Measurements from ENCODE around the gene EPRS1.

DNA sequence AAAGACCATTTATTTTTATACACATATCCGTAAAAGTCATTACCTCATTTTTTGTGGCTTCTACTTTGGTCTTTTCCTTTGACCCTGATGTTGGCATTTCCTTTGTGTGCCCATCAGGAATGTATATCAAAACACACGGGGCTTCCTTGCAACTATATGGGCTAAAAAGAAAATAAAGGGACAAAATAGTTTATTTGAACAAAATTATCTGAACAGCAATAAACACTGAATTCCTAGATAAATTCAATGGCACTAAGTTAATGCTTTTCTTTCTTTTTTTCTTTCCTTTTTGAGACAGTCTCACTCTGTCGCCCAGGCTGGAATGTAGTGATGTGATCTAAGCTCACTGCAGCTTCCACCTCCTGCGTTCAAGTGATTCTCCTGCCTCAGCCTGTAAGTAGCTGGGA lies 45.2 kb downstream of the EPRS1 start:
- TF ChIP-seq ZNF274 (IDR thresholded peaks at IDR 0.05; ENCODE audit: low read depth, low read length) (no peak), YY1 (IDR thresholded peaks at IDR 0.05; ENCODE audit: insufficient read depth, insufficient read length) (no peak)

Measured in NT2/D1 (cell line).